T-cell (primary cell): ENCODE results near the gene HAUS8. TPM values are rescaled to one million over a fixed set of nuclear protein-coding genes. Genes with fewer than 3 reads are reported as not detected.
"Not testable (repeated sequence)": the region's sequence is repeated elsewhere in the genome, so short reads cannot be mapped to it uniquely, and the experiment has no call there.

Source experiments
- ATAC-seq, 4 experiments: fragments of 200-7000 bp in 3 of 4; fragments of 150-1000 bp in 1 of 4; cut with Tn5 transposase; replicated peaks in 1 of 4; 1 replicate in 3 of 4; 2 replicates in 1 of 4; pipeline ENCODE4 v1.10.0; 2021; ENCODE audit warnings: moderate library complexity in 3 of 4, mild to moderate bottlenecking in 2 of 4, moderate number of reproducible peaks in 1 of 4
- CTCF ChIA-PET, 2 donors: fragments of 300-600 bp; sonication (Branson Sonifier 250); formaldehyde crosslinking; loops; one replicate each; lab custom pipeline; 2022; ENCODE audit warnings: antibody characterized with exemption in 2 of 2; lab: Charles Lee
- POLR2A ChIA-PET, 2 donors: fragments of 300-600 bp; sonication (Branson Sonifier 250); formaldehyde crosslinking; loops; one replicate each; lab custom pipeline; 2022; ENCODE audit warnings: antibody characterized with exemption in 2 of 2; lab: Charles Lee
- DNase-seq, 35 experiments: peaks; one replicate each; pipeline versions ENCODE4 v3.0.0 to v3.0.0-alpha.2; 2013 to 2023
- H3K27ac ChIP-seq: one replicate; pipeline ENCODE4 v1.5.1; 2013; ENCODE audit warnings: low read length
- H3K27me3 ChIP-seq, 2 experiments: replicated peaks in 1 of 2; 1 replicate in 1 of 2; 2 replicates in 1 of 2; pipeline versions ENCODE4 v1.6.1 to v1.7.0; 2013; ENCODE audit warnings: low read length in 1 of 2, mixed read lengths in 1 of 2; ENCODE audit not compliant: control insufficient read depth in 2 of 2, insufficient read depth in 2 of 2; ENCODE audit errors: extremely low read depth in 1 of 2
- H3K36me3 ChIP-seq, 2 donors: 1 replicate in 1 of 2; 2 replicates in 1 of 2; pipeline versions ENCODE4 v1.6.1 to v1.7.0; 2013; ENCODE audit warnings: low read length in 1 of 2; ENCODE audit not compliant: control insufficient read depth in 2 of 2, insufficient read depth in 1 of 2; ENCODE audit errors: extremely low read depth in 1 of 2
- H3K4me1 ChIP-seq, 2 experiments: 1 replicate in 1 of 2; 2 replicates in 1 of 2; pipeline versions ENCODE4 v1.6.1 to v1.7.0; 2013; ENCODE audit warnings: low read length in 2 of 2, mixed read lengths in 1 of 2; ENCODE audit not compliant: insufficient read depth in 2 of 2, control insufficient read depth in 1 of 2; ENCODE audit errors: extremely low read depth in 1 of 2
- H3K4me3 ChIP-seq, 2 donors: 1 replicate in 1 of 2; 2 replicates in 1 of 2; pipeline versions ENCODE4 v1.5.1 to v1.7.0; 2013; ENCODE audit warnings: mild to moderate bottlenecking in 2 of 2, low read length in 1 of 2, moderate library complexity in 1 of 2; ENCODE audit not compliant: control insufficient read depth in 1 of 2; ENCODE audit errors: extremely low read depth in 1 of 2
- H3K9me3 ChIP-seq: 2 replicates; pipeline ENCODE4 v1.7.0; 2013
- H3K27ac Mint-ChIP-seq, 2 donors: one replicate each; pipeline ENCODE4 v1.8.0; 2020 to 2021; ENCODE audit warnings: mild to moderate bottlenecking in 2 of 2, mixed read lengths in 2 of 2
- H3K27me3 Mint-ChIP-seq, 2 donors: one replicate each; pipeline ENCODE4 v1.8.0; 2021 to 2022; ENCODE audit warnings: mixed read lengths in 2 of 2
- H3K36me3 Mint-ChIP-seq: one replicate; pipeline ENCODE4 v1.8.0; 2021; ENCODE audit warnings: mixed read lengths
- H3K4me1 Mint-ChIP-seq, 3 donors: one replicate each; pipeline ENCODE4 v1.8.0; 2020 to 2022; ENCODE audit warnings: mixed read lengths in 3 of 3, mild to moderate bottlenecking in 1 of 3
- H3K4me3 Mint-ChIP-seq, 3 donors: one replicate each; pipeline ENCODE4 v1.8.0; 2020 to 2022; ENCODE audit warnings: mild to moderate bottlenecking in 3 of 3, mixed read lengths in 3 of 3, moderate library complexity in 3 of 3
- H3K9me3 Mint-ChIP-seq, 3 donors: one replicate each; pipeline ENCODE4 v1.8.0; 2020 to 2022; ENCODE audit warnings: mixed read lengths in 3 of 3
- WGBS: methylation state at CpG from one replicate; pipeline ENCODE4 v1.1.5; 2013; ENCODE audit warnings: missing lambda C conversion rate; ENCODE audit not compliant: insufficient coverage; 5-methylcytosine and 5-hydroxymethylcytosine counted together
- total RNA-seq, 35 experiments: library from RNA in 6 of 35; stranded (reverse) in 6 of 35; fragments of 120-200 nt in 1 of 35; gene quantifications; one replicate each; pipeline versions ENCODE4 v1.2.1 to v1.2.4 and lab custom pipeline; 2013 to 2026

The HAUS8 gene
- total RNA-seq, 5 donors from 2014 or later (not counting 1 experiment from before 2014, with no cell fraction given), result 16.6 to 20.4 (median 19.3) TPM

- Histone ChIP-seq H3K4me3 (no peak overlapping the region), H3K4me1 (peaks cover 0 to 31% of the 10 kb centered on the region in 2 experiments), H3K9me3 (no peaks in the 10 kb centered on the region), H3K27ac (no peak overlapping the region), H3K27me3 (no peaks in the 10 kb centered on the region), H3K36me3 (peaks cover 17 to 54% of the 10 kb centered on the region in 2 donors)
- H3K27me3 Mint-ChIP-seq, result no peaks in the 10 kb centered on the region
- peaks cover 29% of the 10 kb centered on the region for H3K36me3 Mint-ChIP-seq
- H3K4me1 Mint-ChIP-seq, result peaks cover 41 to 55% (median 50%) of the 10 kb centered on the region in 3 donors
- ATAC-seq, result peak in 1 of 4 experiments; percentile 7
- no peak for DNase-seq
- peak overlapping the region in 1 of 2 donors; percentile 76 for H3K27ac Mint-ChIP-seq
- no peaks in the 10 kb centered on the region for H3K9me3 Mint-ChIP-seq
- CTCF ChIA-PET, result interaction anchor here (0.5 to 0.6 kb wide), 2 partner anchors 23 to 473 kb away, joined by 3 to 7 read pairs; no protein-coding TSS in a partner anchor
- H3K4me3 Mint-ChIP-seq, result peak overlapping the region in 1 of 3 donors; percentile 31
- 96% methylated on average over 9 of the region's 10 CpGs for WGBS
- POLR2A ChIA-PET, result no interaction called here
Measured at GRCh38 chr19:17110599-17110966, 35.3 kb upstream of the HAUS8 start.

- peak in 2 of 4 experiments; percentile 24 to 59 for ATAC-seq
- POLR2A ChIA-PET, result no interaction called here
- CTCF ChIA-PET, result interaction anchor here (0.5 to 0.6 kb wide), 2 partner anchors 24 to 472 kb away, joined by 3 to 7 read pairs; no protein-coding TSS in a partner anchor
- H3K27ac ChIP-seq, result no peak overlapping the region
- H3K4me1 ChIP-seq, result peaks cover 0 to 31% of the 10 kb centered on the region in 2 experiments
- Mint-ChIP-seq H3K9me3 (no peaks in the 10 kb centered on the region), H3K27me3 (no peaks in the 10 kb centered on the region), H3K4me1 (peaks cover 41 to 53% (median 51%) of the 10 kb centered on the region in 3 donors), H3K36me3 (peaks cover 25% of the 10 kb centered on the region), H3K4me3 (peak overlapping the region in 2 of 3 donors; percentile 1 to 31), H3K27ac (peak overlapping the region; percentile 46 to 76)
- 58% methylated on average over 18 of the region's 26 CpGs for WGBS
- DNase-seq, result peak in 26 of 35 experiments; percentile 4 to 70 (median 29)
- H3K9me3 ChIP-seq, result no peaks in the 10 kb centered on the region
- H3K4me3 ChIP-seq, result no peak overlapping the region
- H3K36me3 ChIP-seq, result peaks cover 22 to 59% of the 10 kb centered on the region in 2 donors
- no peaks in the 10 kb centered on the region for H3K27me3 ChIP-seq
Measured at GRCh38 chr19:17109962-17110598, 34.8 kb upstream of the HAUS8 start.

GRCh38 chr19:17109300-17109699, 34.0 kb upstream of the HAUS8 start:
- Mint-ChIP-seq H3K4me3 (peak overlapping the region in 1 of 3 donors; percentile 31), H3K4me1 (peaks cover 41 to 55% (median 54%) of the 10 kb centered on the region in 3 donors), H3K27ac (peak overlapping the region; percentile 46 to 76), H3K36me3 (peaks cover 22% of the 10 kb centered on the region), H3K9me3 (no peaks in the 10 kb centered on the region), H3K27me3 (no peaks in the 10 kb centered on the region)
- peaks cover 30 to 64% of the 10 kb centered on the region in 2 donors for H3K36me3 ChIP-seq
- H3K9me3 ChIP-seq, result no peaks in the 10 kb centered on the region
- 84% methylated on average over 3 of the region's 9 CpGs for WGBS
- DNase-seq, result no peak
- ATAC-seq, result no peak
- CTCF ChIA-PET, result no interaction called here
- H3K4me1 ChIP-seq, result peaks cover 0 to 33% of the 10 kb centered on the region in 2 experiments
- H3K27ac ChIP-seq, result no peak overlapping the region
- no peaks in the 10 kb centered on the region for H3K27me3 ChIP-seq
- H3K4me3 ChIP-seq, result no peak overlapping the region
- POLR2A ChIA-PET, result interaction anchor here in 1 of 2 donors (0.6 kb wide), 1 partner anchor 292 kb away, joined by 3 read pairs; no protein-coding TSS in a partner anchor

GRCh38 chr19:17108453-17108784, 33.2 kb upstream of the HAUS8 start:
- no peak overlapping the region for H3K4me3 Mint-ChIP-seq
- POLR2A ChIA-PET, result no interaction called here
- H3K36me3 ChIP-seq, result peaks cover 26 to 64% of the 10 kb centered on the region in 2 donors

GRCh38 chr19:17107546-17108452, 32.5 kb upstream of the HAUS8 start:
- Mint-ChIP-seq H3K4me1 (peaks cover 40 to 55% (median 49%) of the 10 kb centered on the region in 3 donors), H3K9me3 (no peaks in the 10 kb centered on the region), H3K27ac (peak overlapping the region in 1 of 2 donors; percentile 34), H3K4me3 (no peak overlapping the region), H3K36me3 (peaks cover 24% of the 10 kb centered on the region), H3K27me3 (no peaks in the 10 kb centered on the region)
- no peak for ATAC-seq
- WGBS, result 91% methylated on average over 21 of the region's 27 CpGs
- no peaks in the 10 kb centered on the region for H3K9me3 ChIP-seq
- H3K4me1 ChIP-seq, result peaks cover 0 to 28% of the 10 kb centered on the region in 2 experiments
- no peak overlapping the region for H3K4me3 ChIP-seq
- CTCF ChIA-PET, result no interaction called here
- H3K27ac ChIP-seq, result no peak overlapping the region
- peak in 1 of 35 experiments; percentile 36 for DNase-seq
- H3K36me3 ChIP-seq, result peaks cover 30 to 67% of the 10 kb centered on the region in 2 donors
- POLR2A ChIA-PET, result no interaction called here
- H3K27me3 ChIP-seq, result no peaks in the 10 kb centered on the region

More at GRCh38 chr19:17108453-17108784, 33.2 kb upstream of the HAUS8 start:
- Histone ChIP-seq H3K4me1 (peaks cover 0 to 33% of the 10 kb centered on the region in 2 experiments), H3K27ac (no peak overlapping the region), H3K9me3 (no peaks in the 10 kb centered on the region), H3K4me3 (no peak overlapping the region), H3K27me3 (no peaks in the 10 kb centered on the region)
- no peak for ATAC-seq
- DNase-seq, result no peak
- CTCF ChIA-PET, result no interaction called here
- peak overlapping the region in 1 of 2 donors; percentile 34 for H3K27ac Mint-ChIP-seq
- H3K27me3 Mint-ChIP-seq, result no peaks in the 10 kb centered on the region
- no CpG with 5 or more reads among the region's 4 CpGs for WGBS
- peaks cover 22% of the 10 kb centered on the region for H3K36me3 Mint-ChIP-seq
- no peaks in the 10 kb centered on the region for H3K9me3 Mint-ChIP-seq
- peaks cover 40 to 55% (median 50%) of the 10 kb centered on the region in 3 donors for H3K4me1 Mint-ChIP-seq

- H3K27ac ChIP-seq, CTCF ChIA-PET, POLR2A ChIA-PET, H3K27me3 ChIP-seq, H3K4me3 Mint-ChIP-seq, DNase-seq, ATAC-seq, H3K9me3 ChIP-seq, H3K27ac Mint-ChIP-seq, H3K27me3 Mint-ChIP-seq, H3K9me3 Mint-ChIP-seq, H3K4me3 ChIP-seq: not testable (repeated sequence)
- H3K36me3 ChIP-seq, result peaks cover 39 to 69% of the 10 kb centered on the region in 2 donors
- H3K36me3 Mint-ChIP-seq, result peaks cover 30% of the 10 kb centered on the region
- peaks cover 43 to 52% (median 47%) of the 10 kb centered on the region in 3 donors for H3K4me1 Mint-ChIP-seq
- 100% methylated on average over 2 of the region's 4 CpGs for WGBS
- peaks cover 0 to 25% of the 10 kb centered on the region in 2 experiments for H3K4me1 ChIP-seq
Measured at GRCh38 chr19:17106964-17107363, 31.7 kb upstream of the HAUS8 start.
